PC-3 (cell line): ENCODE measurements around the gene DNAJC8. TPM values are rescaled to one million over a fixed set of nuclear protein-coding genes. Genes with fewer than 3 reads are reported as not detected.

Source experiments
- ATAC-seq: fragments of 200-7000 bp; cut with Tn5 transposase; 2 replicates; pipeline ENCODE4 v1.9.1; 2020; ENCODE audit warnings: mild to moderate bottlenecking, moderate library complexity
- BruUV-seq: library from RNA; stranded (reverse); fragments of 400-500 nt; replicated peaks from 2 replicates; lab custom pipeline; 2021; lab: Mats Ljungman, UMichigan
- CTCF ChIA-PET: fragments of 300-600 bp; sonication (Branson Sonifier 250); formaldehyde crosslinking; loops from one replicate; lab custom pipeline; 2022; ENCODE audit warnings: antibody characterized with exemption; lab: Charles Lee
- POLR2A ChIA-PET: fragments of 300-600 bp; sonication (Branson Sonifier 250); formaldehyde crosslinking; loops from one replicate; lab custom pipeline; 2022; ENCODE audit warnings: antibody characterized with exemption; ENCODE audit not compliant: unreplicated experiment; lab: Charles Lee
- DNase-seq: peaks from one replicate; pipeline ENCODE4 v3.0.0-alpha.2; 2015
- H2AFZ ChIP-seq: fragments of 300-600 bp; sonication (generic); 2 replicates; pipeline ENCODE4 v1.6.0; 2016; ENCODE audit warnings: antibody characterized with exemption, low read length
- H3F3A ChIP-seq: fragments of 300-600 bp; sonication (generic); one replicate; pipeline ENCODE4 v1.6.0; 2017; ENCODE audit warnings: antibody characterized with exemption, low read length, control low read depth, mild to moderate bottlenecking; ENCODE audit not compliant: unreplicated experiment
- H3K27ac ChIP-seq: fragments of 300-600 bp; sonication (generic); 2 replicates; pipeline ENCODE4 v1.5.1; 2016; ENCODE audit warnings: mild to moderate bottlenecking, low read length
- H3K27me3 ChIP-seq: fragments of 300-600 bp; sonication (generic); 2 replicates; pipeline ENCODE4 v1.6.1; 2016; ENCODE audit warnings: low read length, mixed read lengths
- H3K36me3 ChIP-seq: fragments of 300-600 bp; sonication (generic); 2 replicates; pipeline ENCODE4 v1.6.1; 2016; ENCODE audit warnings: low read depth, mixed run types, low read length, mixed read lengths
- H3K4me1 ChIP-seq: fragments of 300-600 bp; sonication (generic); 2 replicates; pipeline ENCODE4 v1.5.1; 2016; ENCODE audit warnings: low read length; ENCODE audit not compliant: insufficient read depth
- H3K4me2 ChIP-seq: fragments of 300-600 bp; sonication (generic); 2 replicates; pipeline ENCODE4 v1.6.0; 2016; ENCODE audit warnings: low read length
- H3K4me3 ChIP-seq: fragments of 300-600 bp; sonication (generic); 2 replicates; pipeline ENCODE4 v1.5.1; 2016; ENCODE audit warnings: mild to moderate bottlenecking, low read length, mixed read lengths
- H3K79me2 ChIP-seq: fragments of 300-600 bp; sonication (generic); 2 replicates; pipeline ENCODE4 v1.6.1; 2017; ENCODE audit warnings: low read length, mixed read lengths
- H3K9ac ChIP-seq: fragments of 300-600 bp; sonication (generic); 2 replicates; pipeline ENCODE4 v1.6.0; 2016; ENCODE audit warnings: mild to moderate bottlenecking, low read length
- H3K9me2 ChIP-seq: fragments of 300-600 bp; sonication (generic); replicated peaks from 2 replicates; pipeline ENCODE4 v1.6.1; 2016; ENCODE audit warnings: mixed run types, low read length, mixed read lengths
- H3K9me3 ChIP-seq: fragments of 300-600 bp; sonication (generic); 2 replicates; pipeline ENCODE4 v1.6.1; 2016; ENCODE audit warnings: low read length, mixed read lengths
- H4K20me1 ChIP-seq: fragments of 300-600 bp; sonication (generic); 2 replicates; pipeline ENCODE4 v1.6.1; 2016; ENCODE audit warnings: low read length, mixed read lengths
- CTCF ChIP-seq: fragments of 300-600 bp; sonication (generic); conservative IDR thresholded peaks from 2 replicates; pipeline ENCODE4 v1.5.1; 2017; ENCODE audit warnings: antibody characterized with exemption, low read depth, mild to moderate bottlenecking, low read length
- EZH2 ChIP-seq: fragments of 300-600 bp; sonication (generic); IDR thresholded peaks from one replicate; pipeline ENCODE4 v1.6.1; 2017; ENCODE audit warnings: antibody characterized with exemption, mild to moderate bottlenecking, low read length; ENCODE audit not compliant: unreplicated experiment
- EZH2phosphoT487 ChIP-seq: fragments of 300-600 bp; sonication (generic); IDR thresholded peaks from 2 replicates; pipeline ENCODE4 v1.6.1; 2018; ENCODE audit warnings: mild to moderate bottlenecking, antibody characterized with exemption, low read length, borderline replicate concordance
- intact Hi-C: fragments of 100-400 bp; cut with micrococcal nuclease; formaldehyde crosslinking; loops from 2 replicates; pipeline ENCODE4 v1.9.0; 2023
- total RNA-seq: library from RNA; depleted of rRNA; stranded (reverse); fragments of >200 nt; gene quantifications from 2 replicates; pipeline ENCODE4 v1.2.3, GENCODE V29; 2014

Gene DNAJC8
- total RNA-seq, 1 experiment from 2014 or later, result 63.6 TPM

DNA sequence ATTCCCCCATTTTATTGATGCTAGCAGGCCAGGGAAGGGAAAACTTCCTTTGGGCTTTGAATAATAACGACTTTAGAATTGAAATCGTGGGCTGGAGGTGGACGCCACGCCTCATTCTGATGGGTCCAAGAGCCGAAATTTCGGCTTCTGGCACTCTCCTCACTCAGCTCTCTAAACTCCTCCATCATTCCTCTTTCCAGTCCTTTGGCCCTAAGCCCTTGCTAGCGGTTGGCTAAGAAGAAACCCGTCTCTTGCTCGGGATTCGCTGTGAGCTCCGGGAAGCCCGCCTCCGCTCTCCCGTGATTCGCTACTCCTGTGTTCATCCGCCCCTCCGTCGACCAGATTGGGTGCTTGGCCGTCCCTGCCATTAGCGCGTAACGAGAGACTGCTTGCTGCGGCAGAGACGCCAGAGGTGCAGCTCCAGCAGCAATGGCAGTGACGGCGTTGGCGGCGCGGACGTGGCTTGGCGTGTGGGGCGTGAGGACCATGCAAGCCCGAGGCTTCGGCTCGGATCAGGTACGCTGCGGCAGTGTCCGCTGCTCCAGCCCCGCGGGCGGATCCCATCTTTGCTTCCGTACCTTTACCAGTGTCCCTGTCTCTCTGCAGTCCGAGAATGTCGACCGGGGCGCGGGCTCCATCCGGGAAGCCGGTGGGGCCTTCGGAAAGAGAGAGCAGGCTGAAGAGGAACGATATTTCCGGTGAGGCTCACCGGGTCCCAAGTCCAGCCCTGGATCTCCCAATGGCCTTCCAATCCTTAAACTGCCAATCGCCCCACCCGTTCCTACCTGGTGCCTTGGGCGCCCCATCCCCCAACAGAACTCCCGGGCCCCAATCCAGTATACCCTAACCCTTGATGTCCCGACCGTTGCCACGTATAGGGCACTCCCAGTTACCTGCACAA, 3.2 kb upstream of the DNAJC8 start, which contains the start of gene ATP5IF1:
TSS of gene ATP5IF1 (plus strand) at position 370 of the 901 bp plus-strand sequence. CDS start at position 430, 60 bp downstream.
- no peaks in the 10 kb centered on the region for H3K27me3 ChIP-seq
- peak within 1 kb of the TSS; percentile 98 for H3K4me2 ChIP-seq
- TSS peak; percentile 62 for BruUV-seq
- H3K27ac ChIP-seq, result peak within 1 kb of the TSS; percentile 19
- H2AFZ ChIP-seq, result peak within 1 kb of the TSS; percentile 94
- no peaks in the 10 kb centered on the region for H3K9me2 ChIP-seq
- DNase-seq, result peak; percentile 98
- H3K4me3 ChIP-seq, result peak within 1 kb of the TSS; percentile 92
- peak within 1 kb of the TSS; percentile 86 for H3K9ac ChIP-seq
- POLR2A ChIA-PET, result interaction anchor here (0.6 to 0.8 kb wide), 3 partner anchors 13 to 339 kb away, joined by 3 to 12 read pairs (median 6); no protein-coding TSS in a partner anchor
- ATAC-seq, result peak; percentile 92
- no peaks in the 10 kb centered on the region for H4K20me1 ChIP-seq
- H3K9me3 ChIP-seq, result no peaks in the 10 kb centered on the region
- peaks cover 51% of the 10 kb centered on the region for H3K79me2 ChIP-seq
- CTCF ChIA-PET, result interaction anchor here (0.9 kb wide), 1 partner anchor 144 kb away, joined by 4 read pairs; no protein-coding TSS in a partner anchor
- peaks cover 8% of the 10 kb centered on the region for H3F3A ChIP-seq
- intact Hi-C loops, result no loop called here
- H3K4me1 ChIP-seq, result peaks cover 29% of the 10 kb centered on the region
- TF ChIP-seq CTCF (no peak), EZH2 (no peak)
- 0 out of 2 replicates have a peak, but pooled peaks cover 4% of the 10 kb centered on the region for H3K36me3 ChIP-seq

DNA sequence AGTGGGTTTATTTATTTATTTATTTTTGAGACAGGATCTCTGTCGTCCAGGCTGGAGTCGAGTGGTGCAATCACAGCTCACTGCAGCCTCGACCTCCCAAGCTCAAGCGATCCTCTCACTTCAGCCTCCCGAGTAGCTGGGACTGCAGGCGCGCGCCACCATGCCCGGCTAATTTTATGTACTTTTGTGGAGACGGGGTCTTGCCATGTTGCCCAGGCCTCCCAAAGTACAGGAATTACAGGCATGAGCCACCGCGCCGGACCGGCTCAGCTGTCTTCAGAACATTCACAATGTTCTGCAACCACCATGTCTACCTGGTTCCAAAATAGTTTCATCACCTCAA, 406 bp upstream of the DNAJC8 start:
- H3K79me2 ChIP-seq, result peaks cover 70% of the 10 kb centered on the region
- no peaks in the 10 kb centered on the region for H3K27me3 ChIP-seq
- CTCF ChIA-PET, result no interaction called here
- H3K9me3 ChIP-seq, result no peaks in the 10 kb centered on the region
- H3K36me3 ChIP-seq, result peaks cover 14% of the 10 kb centered on the region; the same call in 1 of the 2 replicates
- ATAC-seq, result no peak
- H4K20me1 ChIP-seq, result no peaks in the 10 kb centered on the region
- H3K4me1 ChIP-seq, result peaks cover 8% of the 10 kb centered on the region; the same call in 1 of the 2 replicates
- TF ChIP-seq EZH2phosphoT487 (no peak), EZH2 (no peak), CTCF (no peak)
- DNase-seq, result no peak
- no peaks in the 10 kb centered on the region for H3K9me2 ChIP-seq
- H2AFZ ChIP-seq, result peak overlapping the region; percentile 84
- H3K9ac ChIP-seq, result peak overlapping the region; percentile 95; the same call in 1 of the 2 replicates
- no TSS peak for BruUV-seq
- intact Hi-C loops, result no loop called here
- no peak overlapping the region for H3K27ac ChIP-seq
- no peaks in the 10 kb centered on the region for H3F3A ChIP-seq
- H3K4me2 ChIP-seq, result peak overlapping the region; percentile 79
- peak overlapping the region; percentile 92; the same call in 1 of the 2 replicates for H3K4me3 ChIP-seq
- POLR2A ChIA-PET, result no interaction called here
